Measurements from ENCODE around the gene TMEM40.

- no peak for TF ChIP-seq E2F5 (CRISPR knock-in tag; IDR thresholded peaks at IDR 0.05)
- TF ChIP-seq ZNF217 (CRISPR knock-in tag; IDR thresholded peaks at IDR 0.05): no peak
- TF ChIP-seq LCOR (CRISPR knock-in tag; IDR thresholded peaks at IDR 0.05): no peak
- no peak for TF ChIP-seq ZNF609 (CRISPR knock-in tag; IDR thresholded peaks at IDR 0.05; ENCODE audit: borderline replicate concordance)
- no peak for TF ChIP-seq CTCF (IDR thresholded peaks at IDR 0.05 in 2 of 3, conservative IDR thresholded peaks at IDR 0.05 in 1 of 3; ENCODE audit: insufficient read depth in 2 of 3, low read depth in 1 of 3, low read length in 3 of 3)
- no peak for TF ChIP-seq ZNF124 (CRISPR knock-in tag; IDR thresholded peaks at IDR 0.05)
- TF ChIP-seq RBBP5 (IDR thresholded peaks at IDR 0.05; ENCODE audit: borderline replicate concordance, insufficient read depth, low read length, poor library complexity, severe bottlenecking): no peak
- no peak for TF ChIP-seq TAF1 (IDR thresholded peaks at IDR 0.05; ENCODE audit: control insufficient read depth, extremely low read depth, insufficient read depth, low read length, severe bottlenecking)
- TF ChIP-seq RAD21 (CRISPR knock-in tag; conservative IDR thresholded peaks at IDR 0.05 in 1 of 2, IDR thresholded peaks at IDR 0.05 in 1 of 2): no peak
Observed at GRCh38 chr3:12727937-12728336, 31.1 kb downstream of the TMEM40 start.
